Measurements from ENCODE around the gene RUFY4.

RUFY4 gene

GRCh38 chr2:218030409-218031195 lies 38.5 kb upstream of the RUFY4 start:
- H3K4me3 ChIP-seq (ENCODE audit: low read depth, low read length): no peak overlapping the region
- CTCF ChIA-PET: interaction anchor here (0.7 to 9.8 kb wide), 5 partner anchors 99 to 245 kb away, joined by 3 to 101 read pairs (median 3); no protein-coding TSS in a partner anchor
- TF ChIP-seq, protein P1, sequence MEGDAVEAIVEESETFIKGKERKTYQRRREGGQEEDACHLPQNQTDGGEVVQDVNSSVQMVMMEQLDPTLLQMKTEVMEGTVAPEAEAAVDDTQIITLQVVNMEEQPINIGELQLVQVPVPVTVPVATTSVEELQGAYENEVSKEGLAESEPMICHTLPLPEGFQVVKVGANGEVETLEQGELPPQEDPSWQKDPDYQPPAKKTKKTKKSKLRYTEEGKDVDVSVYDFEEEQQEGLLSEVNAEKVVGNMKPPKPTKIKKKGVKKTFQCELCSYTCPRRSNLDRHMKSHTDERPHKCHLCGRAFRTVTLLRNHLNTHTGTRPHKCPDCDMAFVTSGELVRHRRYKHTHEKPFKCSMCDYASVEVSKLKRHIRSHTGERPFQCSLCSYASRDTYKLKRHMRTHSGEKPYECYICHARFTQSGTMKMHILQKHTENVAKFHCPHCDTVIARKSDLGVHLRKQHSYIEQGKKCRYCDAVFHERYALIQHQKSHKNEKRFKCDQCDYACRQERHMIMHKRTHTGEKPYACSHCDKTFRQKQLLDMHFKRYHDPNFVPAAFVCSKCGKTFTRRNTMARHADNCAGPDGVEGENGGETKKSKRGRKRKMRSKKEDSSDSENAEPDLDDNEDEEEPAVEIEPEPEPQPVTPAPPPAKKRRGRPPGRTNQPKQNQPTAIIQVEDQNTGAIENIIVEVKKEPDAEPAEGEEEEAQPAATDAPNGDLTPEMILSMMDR (IDR thresholded peaks at IDR 0.05; ENCODE audit: insufficient read depth, low read length, missing control alignments): no peak
- POLR2A ChIA-PET: no interaction called here
- DNase-seq (ENCODE audit: low read depth, low spot score): no peak

- no peak overlapping the region for H3K4me3 ChIP-seq (ENCODE audit: low read depth, low read length)
- POLR2A ChIA-PET: no interaction called here
- DNase-seq (ENCODE audit: low read depth, low spot score): no peak
- CTCF ChIA-PET: interaction anchor here (9.8 kb wide), 1 partner anchor 241 kb away, joined by 101 read pairs; no protein-coding TSS in a partner anchor
- TF ChIP-seq, protein P1 (IDR thresholded peaks at IDR 0.05; ENCODE audit: insufficient read depth, low read length, missing control alignments): no peak
Measured at GRCh38 chr2:218031261-218031660, 37.8 kb upstream of the RUFY4 start.

GRCh38 chr2:218031771-218032257 lies 37.2 kb upstream of the RUFY4 start:
- TF ChIP-seq, protein P1 (IDR thresholded peaks at IDR 0.05; ENCODE audit: insufficient read depth, low read length, missing control alignments): no peak
- POLR2A ChIA-PET: no interaction called here
- DNase-seq (ENCODE audit: low read depth, low spot score): no peak
- no peak overlapping the region for H3K4me3 ChIP-seq (ENCODE audit: low read depth, low read length)
- CTCF ChIA-PET: interaction anchor here (0.9 to 9.8 kb wide), 7 partner anchors 11 to 246 kb away, joined by 3 to 101 read pairs (median 21); no protein-coding TSS in a partner anchor

DNA sequence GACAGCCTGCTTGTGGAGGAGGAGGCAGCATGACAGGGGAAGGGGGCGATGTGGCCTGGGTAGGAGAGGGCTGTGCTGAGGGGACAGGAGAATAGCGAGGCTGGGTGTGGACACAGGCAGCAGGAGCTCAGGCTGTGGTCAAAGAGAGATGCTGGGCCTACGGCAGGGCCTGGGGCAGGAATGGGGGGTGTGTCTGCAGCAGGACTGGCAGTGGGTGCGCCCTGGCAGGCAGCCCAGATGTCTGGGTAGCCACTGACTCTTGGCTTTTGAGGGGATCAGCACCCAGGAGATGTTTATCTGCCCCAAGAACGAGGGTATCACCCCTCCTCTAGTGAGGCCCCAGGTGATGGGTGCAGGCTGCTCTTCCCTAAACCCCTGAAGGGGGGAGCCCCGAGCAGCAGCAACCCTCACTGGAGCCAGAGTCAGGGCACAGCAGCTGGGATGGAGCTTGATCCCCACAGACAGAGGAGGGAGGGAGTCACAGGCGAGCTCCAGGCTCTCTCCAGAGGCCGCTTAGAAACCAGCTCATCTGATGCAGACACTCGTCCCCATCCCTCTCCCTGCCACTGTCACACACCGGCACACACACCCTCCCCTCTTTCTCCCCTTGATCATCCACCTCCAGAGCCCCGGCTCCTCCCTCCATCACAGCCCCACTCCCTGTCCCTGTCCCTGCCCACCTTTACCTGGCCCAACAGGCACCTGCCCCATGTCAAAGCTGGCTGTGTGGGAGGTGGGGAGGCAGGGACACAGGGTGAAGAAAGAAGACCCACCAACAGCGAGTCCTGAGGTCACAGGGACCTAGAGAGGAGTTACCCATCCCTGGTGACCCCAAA lies 36.5 kb upstream of the RUFY4 start:
- no peak overlapping the region for H3K4me3 ChIP-seq (ENCODE audit: low read depth, low read length)
- CTCF ChIA-PET: interaction anchor here (0.9 to 9.8 kb wide), 20 partner anchors 9 to 247 kb away, joined by 3 to 101 read pairs (median 6); no protein-coding TSS in a partner anchor
- POLR2A ChIA-PET: no interaction called here
- TF ChIP-seq, protein P1 (IDR thresholded peaks at IDR 0.05; ENCODE audit: insufficient read depth, low read length, missing control alignments): no peak
- DNase-seq (ENCODE audit: low read depth, low spot score): no peak

GRCh38 chr2:218033208-218033589 lies 35.9 kb upstream of the RUFY4 start:
- no peak overlapping the region for H3K4me3 ChIP-seq (ENCODE audit: low read depth, low read length)
- CTCF ChIA-PET: interaction anchor here (0.7 to 9.8 kb wide), 23 partner anchors 9 to 247 kb away, joined by 3 to 101 read pairs (median 6); no protein-coding TSS in a partner anchor
- TF ChIP-seq, protein P1 (IDR thresholded peaks at IDR 0.05; ENCODE audit: insufficient read depth, low read length, missing control alignments): no peak
- POLR2A ChIA-PET: no interaction called here
- no peak for DNase-seq (ENCODE audit: low read depth, low spot score)

All from AG04449 (cell line).